GM10266 (cell line): ENCODE data around the gene TMPRSS11E.

Source experiments
- DNase-seq: peaks from one replicate; pipeline ENCODE4 v3.0.0; 2012; ENCODE audit errors: extremely low spot score
- CTCF ChIP-seq: IDR thresholded peaks from 2 replicates; pipeline ENCODE4 v1.5.1; 2012; ENCODE audit warnings: mild to moderate bottlenecking, low read depth; ENCODE audit not compliant: control insufficient read depth, insufficient read depth; ENCODE audit errors: missing control alignments

TMPRSS11E gene

GRCh38 chr4:68434277-68434676, 13.0 kb upstream of the TMPRSS11E start:
- no peak for TF ChIP-seq CTCF
- no peak for DNase-seq

- DNase-seq: no peak
- no peak for TF ChIP-seq CTCF
Observed at GRCh38 chr4:68434836-68435235, 12.4 kb upstream of the TMPRSS11E start.

- no peak for DNase-seq
- TF ChIP-seq CTCF: no peak
Observed at GRCh38 chr4:68445111-68445510, 2.2 kb upstream of the TMPRSS11E start.

- DNase-seq: no peak
- no peak for TF ChIP-seq CTCF
Observed at GRCh38 chr4:68451246-68452211, 4.3 kb downstream of the TMPRSS11E start.

GRCh38 chr4:68460085-68460484, 12.8 kb downstream of the TMPRSS11E start:
- DNase-seq: no peak
- TF ChIP-seq CTCF: no peak

GRCh38 chr4:68461790-68462189, 14.5 kb downstream of the TMPRSS11E start:
- DNase-seq: no peak
- TF ChIP-seq CTCF: no peak

- TF ChIP-seq CTCF: no peak
- no peak for DNase-seq
Observed at GRCh38 chr4:68462691-68463090, 15.4 kb downstream of the TMPRSS11E start.
